ENCODE data around the gene TNFRSF19.
"Not testable (repeated sequence)": the region's sequence is repeated elsewhere in the genome, so short reads cannot be mapped to it uniquely, and the experiment has no call there.

The TNFRSF19 gene, protein sequence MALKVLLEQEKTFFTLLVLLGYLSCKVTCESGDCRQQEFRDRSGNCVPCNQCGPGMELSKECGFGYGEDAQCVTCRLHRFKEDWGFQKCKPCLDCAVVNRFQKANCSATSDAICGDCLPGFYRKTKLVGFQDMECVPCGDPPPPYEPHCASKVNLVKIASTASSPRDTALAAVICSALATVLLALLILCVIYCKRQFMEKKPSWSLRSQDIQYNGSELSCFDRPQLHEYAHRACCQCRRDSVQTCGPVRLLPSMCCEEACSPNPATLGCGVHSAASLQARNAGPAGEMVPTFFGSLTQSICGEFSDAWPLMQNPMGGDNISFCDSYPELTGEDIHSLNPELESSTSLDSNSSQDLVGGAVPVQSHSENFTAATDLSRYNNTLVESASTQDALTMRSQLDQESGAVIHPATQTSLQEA

DNA sequence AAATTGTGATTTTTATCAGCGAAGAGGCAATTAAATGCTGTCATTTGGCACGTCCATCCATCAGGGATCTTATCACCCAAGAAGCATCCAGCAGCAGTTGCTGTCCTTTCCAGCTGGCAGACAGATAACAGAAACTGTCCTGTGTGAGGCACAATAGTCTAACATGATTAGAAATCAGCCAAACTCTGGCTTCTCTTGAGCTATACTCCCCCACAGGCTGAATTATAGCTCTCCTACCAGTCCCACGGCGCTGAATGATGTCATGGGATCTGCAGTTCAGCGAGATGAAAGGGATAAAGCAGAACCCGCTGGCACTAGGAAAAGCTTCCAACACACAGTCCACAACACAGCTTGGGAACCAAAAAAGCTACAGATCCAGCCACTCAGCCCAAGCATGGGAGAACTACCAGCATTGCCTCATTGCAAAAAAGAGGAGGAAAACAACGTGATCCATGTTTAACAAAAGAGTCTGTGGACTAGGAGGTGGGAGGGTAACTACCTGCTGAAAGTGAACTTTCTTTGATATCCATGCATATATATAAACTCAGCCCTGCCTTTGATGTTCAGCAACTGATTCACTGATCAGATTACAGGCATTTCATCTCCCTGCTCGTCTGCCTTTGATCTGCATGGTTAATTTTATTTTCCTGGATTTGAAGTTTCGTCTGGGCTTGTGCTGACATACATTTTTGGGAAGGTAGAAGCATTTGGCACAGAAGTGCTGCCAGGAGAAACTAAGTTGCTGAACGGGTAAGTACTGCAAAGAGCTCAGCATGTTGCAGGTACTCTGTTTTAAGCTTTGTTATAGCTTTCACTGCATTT lies at the start of gene TNFRSF19:
Gene TNFRSF19, plus strand, starts transcription at position 314 of the 822 bp plus-strand sequence. CDS start 19,772 bp downstream, outside the sequence.
- DNase-seq (ENCODE audit: low spot score), result no peak

DNA sequence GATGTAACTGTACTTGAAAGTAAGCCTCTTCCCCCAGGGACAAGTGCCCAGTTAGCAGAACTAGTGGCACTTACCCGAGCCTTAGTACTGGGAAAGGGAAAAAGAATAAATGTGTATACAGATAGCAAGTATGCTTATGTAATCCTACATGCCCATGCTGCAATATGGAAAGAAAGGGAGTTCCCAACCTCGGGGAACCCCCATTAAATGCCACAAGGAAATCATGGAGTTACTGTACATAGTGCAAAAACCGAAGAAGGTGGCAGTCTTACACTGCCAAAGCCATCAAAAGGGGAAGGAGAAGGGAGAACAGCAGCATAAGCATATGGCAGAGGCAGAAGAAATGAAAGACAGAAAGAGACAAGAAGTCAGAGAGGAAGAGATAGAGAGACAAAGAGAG lies 40.3 kb upstream of the TNFRSF19 start:
- not testable (repeated sequence) for DNase-seq (ENCODE audit: low spot score)

DNA sequence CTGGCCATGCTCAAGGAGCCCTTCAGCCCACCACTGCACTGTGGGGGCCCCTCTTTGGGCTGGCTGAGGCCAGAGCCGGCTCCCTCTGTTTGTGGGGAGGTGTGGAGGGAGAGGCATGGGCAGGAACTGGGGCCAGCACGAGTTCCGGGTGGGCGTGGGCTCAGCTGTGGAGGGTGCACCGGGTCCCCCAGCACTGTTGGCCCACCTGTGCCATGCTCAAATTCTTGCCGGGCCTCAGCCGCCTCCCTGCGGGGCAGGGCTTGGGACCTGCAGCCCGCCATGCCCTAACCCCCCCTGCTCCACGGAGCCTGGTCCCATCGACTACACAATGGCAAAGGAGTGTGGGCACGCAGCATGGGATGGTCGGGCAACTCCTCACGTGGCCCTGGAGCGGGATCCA lies 38.8 kb upstream of the TNFRSF19 start:
- no peak for DNase-seq (ENCODE audit: low spot score)

DNA sequence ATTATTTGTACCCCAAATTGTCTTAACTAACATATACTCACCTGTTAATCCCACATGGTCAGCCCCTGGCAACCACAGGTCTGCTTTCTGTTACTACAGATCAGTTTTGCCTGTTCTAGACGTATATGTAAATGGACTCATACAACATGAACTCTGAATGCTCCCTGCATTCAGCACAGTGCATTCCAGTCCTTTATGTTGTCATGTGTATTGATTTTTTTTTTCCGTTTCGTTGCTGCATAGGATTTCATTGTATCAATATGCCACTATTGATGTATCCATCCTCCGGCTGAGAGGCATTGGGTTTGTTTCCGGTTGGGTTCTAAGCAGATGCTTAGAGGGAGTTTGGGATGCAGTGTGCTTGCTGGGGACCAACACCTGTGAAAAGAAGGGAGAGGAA lies 36.1 kb upstream of the TNFRSF19 start:
- DNase-seq (ENCODE audit: low spot score), result no peak

DNA sequence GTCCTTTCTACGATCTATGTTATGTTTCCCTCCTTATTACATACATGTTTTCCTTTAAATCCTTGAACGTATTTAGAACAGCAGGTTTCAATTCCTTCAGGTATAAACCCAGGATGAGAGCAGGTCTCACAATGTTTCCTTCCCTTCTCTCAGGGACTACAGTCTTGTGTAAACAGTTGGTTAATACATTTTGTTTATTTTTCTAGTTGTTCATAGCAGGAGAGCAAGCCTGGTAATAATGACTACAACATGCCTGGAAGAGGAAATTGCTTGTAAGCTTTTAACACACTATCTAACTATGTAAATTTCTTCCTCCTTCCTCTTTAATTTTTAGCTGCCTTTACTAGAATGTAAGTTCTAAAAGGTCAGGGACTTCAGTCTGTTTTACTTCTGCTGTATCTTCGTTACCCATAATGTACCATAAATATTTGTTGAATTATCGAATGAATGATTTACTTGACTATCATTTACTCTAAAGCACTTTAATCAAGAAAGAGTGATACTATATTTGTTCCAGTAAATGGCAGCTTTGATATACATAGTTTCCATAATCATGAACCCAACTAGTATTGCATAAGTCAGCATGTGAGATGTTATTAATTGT lies 28.9 kb upstream of the TNFRSF19 start:
- DNase-seq (ENCODE audit: low spot score), result no peak

DNA sequence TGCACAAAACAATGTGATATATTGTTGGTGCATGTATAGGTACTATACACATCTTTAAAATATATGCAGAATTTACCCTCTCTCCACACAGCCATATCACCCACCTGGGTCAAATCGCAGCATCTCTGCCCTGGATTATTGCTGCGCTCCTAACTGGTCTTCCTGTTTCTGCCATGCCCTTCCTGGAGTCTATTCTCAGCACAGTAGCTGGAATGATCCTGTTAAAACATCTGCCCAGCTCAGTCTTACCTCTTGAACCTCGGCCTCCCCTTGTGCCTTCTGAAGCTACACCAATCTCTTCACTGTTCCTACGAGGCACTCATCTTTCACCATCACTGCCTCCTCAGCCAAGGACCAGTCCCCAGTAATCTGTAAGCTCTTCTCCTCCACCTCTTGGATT lies 25.5 kb upstream of the TNFRSF19 start:
- DNase-seq (ENCODE audit: low spot score), result no peak

DNA sequence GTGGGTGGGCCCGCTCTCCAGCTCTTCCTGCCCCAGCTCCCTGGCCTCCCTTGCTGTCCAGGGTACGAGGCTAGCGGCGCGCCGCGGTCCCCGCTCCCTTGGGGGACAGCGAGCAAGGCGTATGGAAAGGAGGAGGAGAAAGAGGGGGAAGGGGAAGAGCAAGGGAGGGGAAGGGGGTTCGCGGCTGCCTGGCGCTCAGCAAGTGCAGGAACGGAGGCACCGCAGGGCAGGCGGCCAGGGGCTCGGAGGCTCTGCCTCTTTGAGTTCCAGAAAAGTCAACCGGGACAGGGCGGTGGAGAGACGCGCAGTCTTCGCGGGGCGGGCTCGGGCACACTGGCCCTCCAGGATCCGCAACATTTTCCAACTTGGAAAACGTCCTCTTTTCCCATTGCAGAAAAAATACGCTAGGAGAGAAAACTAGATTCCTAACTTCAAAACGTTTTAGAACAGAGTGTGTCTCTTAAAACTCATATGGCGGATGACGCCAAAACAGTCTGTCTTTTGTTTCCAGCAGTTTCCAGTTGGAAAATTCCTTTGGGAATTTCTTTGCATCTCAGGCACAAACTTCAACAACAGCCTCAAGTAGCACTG lies 23.1 kb upstream of the TNFRSF19 start:
- no peak for DNase-seq (ENCODE audit: low spot score)

DNA sequence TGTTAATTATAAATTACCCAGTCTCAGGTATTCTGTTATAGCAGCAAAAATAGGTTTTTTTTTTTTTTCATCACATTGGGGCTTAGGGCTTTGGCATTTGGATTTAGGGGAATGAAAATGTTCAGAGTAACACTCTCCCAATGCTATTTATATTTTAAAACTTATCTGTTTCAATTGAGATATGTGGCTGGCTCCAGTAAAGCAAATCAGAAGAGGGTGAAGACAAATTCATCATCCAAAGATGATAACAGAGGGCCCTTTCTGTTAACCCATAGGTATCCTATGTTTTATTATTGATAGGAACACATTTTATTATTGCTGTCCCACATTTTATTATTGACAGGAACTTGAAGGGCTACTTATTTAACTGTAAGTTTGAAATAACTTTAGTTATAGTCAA lies 20.5 kb upstream of the TNFRSF19 start:
- DNase-seq (ENCODE audit: low spot score), result no peak

DNA sequence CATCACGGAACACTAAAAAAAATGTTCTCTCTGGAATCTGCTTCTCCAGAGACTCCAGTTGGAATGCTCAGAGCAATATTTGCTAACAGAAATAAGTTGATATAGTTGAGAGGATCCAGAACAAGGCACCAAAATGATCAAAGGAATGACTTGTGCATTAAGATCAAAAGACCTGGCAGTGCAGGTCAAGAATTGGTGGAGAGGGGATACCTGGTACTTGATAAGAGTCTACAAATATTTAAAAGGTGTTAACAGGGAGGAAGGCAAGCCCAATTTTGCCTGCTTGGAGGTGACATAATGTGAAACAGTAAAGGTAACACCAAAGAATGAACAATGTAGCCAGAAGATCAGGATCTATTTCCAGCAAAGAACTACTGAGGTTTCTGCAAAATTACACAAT lies 20.0 kb upstream of the TNFRSF19 start:
- no peak for DNase-seq (ENCODE audit: low spot score)

DNA sequence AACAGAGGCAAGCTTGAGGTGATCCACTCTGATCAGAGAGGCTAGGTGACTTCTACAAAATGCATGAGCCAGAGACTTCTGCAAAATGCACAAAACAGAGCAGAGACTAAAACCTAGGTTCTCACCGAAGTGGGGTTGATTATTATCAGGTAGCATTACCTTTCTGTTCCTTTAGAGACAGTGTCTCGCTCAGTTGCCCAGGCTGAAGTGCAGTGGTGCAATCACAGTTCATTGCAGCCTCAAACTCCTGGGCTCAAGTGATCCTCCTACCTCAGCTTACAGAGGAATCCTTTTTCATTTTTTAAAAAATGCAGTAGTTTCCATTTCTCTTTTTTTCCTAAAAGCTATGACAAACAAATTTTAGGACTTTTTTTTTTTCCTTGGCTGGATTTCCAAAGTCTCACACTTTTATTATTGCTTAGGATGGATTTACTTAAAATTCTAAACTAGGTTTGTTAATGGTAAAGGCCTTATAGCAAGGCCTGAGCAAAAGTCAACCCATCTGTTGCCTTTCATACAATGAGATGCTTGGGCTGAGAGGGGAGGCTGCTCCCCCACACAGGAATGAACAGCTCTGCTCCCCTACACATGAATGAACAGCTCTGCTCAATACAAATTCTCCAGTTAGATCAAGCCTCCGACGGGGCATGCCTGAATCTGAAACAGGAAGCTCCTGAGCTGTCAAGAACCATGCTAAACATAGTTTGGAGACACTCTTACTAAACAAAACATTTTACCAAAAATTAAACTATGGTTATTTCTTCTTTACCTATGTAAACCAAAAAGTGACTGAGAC lies 18.8 kb upstream of the TNFRSF19 start:
- DNase-seq (ENCODE audit: low spot score), result no peak

DNA sequence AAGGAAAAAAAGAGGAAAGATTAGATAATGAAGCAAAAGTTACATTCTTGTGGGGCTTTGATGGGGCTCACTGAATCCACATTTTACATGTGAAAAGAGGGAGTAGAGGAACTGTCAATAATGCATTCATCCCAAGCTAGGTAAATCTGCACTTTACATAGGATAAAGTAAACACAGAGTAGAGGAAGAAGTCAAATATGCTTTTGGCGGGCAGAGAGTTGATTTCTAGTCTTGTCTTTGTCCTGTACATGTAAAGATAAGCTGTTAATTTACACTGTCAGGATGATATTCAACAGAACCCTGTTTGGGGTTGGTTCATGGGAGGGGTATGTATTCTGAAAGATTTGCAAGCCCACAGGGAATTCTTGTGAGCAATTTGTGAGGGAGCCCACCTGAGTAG lies 18.0 kb upstream of the TNFRSF19 start:
- DNase-seq (ENCODE audit: low spot score), result no peak

DNA sequence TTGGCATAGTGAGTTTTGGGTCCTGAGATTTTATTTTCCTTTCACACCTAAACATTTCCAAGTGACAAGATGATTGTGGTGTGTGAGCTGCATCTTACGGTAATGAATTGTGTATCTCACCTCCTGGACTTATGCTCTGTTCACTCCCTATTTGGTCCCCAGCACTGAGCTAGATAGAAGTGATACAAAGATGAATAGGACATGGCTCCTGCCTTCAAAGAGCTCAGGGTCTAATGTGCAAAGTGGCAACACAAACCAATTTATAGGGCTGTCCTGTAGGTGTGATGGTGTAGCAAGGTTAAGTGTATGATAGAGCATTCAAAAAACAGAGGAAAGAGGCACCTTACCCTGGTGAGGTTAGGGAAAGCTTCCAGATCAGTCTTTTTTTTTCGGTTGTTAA lies 17.6 kb upstream of the TNFRSF19 start:
- DNase-seq (ENCODE audit: low spot score), result no peak

DNA sequence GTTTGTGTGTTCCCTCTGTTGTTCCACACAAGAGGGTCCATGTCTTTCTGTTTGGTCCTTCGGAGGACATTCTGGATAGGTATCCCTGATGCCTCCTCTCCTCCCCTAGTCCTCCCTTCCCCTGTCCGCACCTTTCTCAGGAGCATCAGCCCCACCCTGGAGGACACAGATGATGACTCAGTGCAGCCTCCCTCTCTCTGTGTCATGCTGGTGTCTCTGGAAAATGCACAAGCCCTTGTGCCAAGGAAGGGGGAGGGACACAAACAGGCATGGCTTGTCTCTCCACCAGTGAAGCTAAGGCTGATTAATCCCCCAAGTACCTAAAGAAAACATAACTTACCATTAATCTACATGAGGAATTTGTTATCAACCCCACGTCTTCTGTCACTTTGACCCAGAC lies 16.2 kb upstream of the TNFRSF19 start:
- no peak for DNase-seq (ENCODE audit: low spot score)

DNA sequence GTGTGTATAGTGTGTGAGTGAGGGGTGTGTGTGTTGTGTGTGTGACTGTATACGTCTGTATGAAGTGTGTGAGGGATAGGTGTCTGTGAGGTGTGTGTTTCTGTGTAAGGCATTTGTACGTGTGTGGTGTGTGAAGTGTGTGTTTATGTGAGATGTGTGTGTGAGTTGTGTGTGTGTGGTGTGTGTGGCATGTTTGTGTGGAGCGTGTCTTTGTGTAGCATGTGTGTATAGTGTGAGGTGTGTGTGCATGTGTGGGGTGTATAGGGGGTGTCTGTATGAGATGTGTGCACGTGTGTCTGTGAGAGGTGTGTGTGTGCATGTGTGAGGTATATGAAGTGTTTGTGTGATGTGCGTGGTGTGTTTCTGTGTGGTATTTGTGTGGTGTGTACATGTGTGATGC lies 13.2 kb upstream of the TNFRSF19 start:
- no peak for DNase-seq (ENCODE audit: low spot score)

DNA sequence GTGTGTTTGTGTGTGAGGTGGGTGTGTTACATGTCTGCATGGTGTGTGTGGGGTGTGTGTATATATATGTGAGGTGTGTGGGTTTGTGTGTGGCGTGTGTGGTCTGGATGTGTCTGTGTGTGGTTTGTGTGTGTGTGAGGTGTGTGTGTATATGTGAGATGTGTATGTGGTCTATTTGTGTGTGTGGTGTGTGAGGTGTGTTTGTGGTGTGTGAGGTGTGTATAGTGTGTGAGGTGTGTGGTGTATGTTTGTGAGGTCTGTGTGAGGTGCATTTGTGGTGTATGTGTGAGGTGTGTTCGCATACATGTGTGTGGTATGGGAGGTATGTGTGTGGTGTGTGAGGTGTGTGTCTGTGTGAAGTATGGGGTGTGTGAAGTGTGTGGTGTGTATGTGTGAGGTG lies 12.5 kb upstream of the TNFRSF19 start:
- no peak for DNase-seq (ENCODE audit: low spot score)

DNA sequence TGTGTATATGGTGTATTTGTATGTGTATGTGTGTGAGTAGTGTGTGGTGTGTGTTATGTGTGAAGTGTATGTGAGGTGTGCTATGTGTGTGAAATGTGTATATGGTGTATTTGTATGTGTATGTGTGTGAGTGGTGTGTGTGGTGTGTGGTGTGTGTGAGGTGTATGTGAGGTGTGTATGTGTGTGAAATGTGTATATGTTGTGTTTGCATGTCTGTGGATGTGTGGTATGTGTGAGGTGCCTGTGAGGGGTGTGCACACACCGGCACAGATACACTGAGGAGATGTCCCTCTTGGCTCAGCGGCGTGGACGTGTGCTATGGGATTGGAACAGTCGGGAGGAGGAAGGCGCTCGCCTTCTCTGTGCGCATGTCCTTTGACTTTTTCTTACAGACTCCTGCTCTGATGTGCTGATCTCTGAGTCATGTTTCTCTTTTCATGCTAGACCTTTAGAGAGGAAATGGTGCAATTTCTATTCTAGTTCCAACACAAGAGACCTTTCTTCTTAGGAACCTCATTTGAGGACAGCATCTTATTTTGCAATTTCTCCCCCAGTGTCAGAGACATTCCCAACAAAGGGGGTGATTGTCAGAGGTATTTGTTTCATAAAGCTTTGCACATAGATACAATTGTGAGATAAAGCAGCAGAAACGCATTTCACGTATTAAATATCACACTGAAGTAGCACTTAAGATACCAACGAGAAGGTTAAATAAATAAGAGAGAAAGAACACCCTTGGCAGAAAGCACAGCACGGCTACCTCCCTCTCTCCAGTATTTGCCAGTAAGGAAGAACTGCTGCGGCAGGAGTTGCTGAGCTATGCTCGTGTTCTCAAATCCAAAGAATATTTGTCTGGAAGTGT lies 11.3 kb upstream of the TNFRSF19 start:
- DNase-seq (ENCODE audit: low spot score), result no peak

DNA sequence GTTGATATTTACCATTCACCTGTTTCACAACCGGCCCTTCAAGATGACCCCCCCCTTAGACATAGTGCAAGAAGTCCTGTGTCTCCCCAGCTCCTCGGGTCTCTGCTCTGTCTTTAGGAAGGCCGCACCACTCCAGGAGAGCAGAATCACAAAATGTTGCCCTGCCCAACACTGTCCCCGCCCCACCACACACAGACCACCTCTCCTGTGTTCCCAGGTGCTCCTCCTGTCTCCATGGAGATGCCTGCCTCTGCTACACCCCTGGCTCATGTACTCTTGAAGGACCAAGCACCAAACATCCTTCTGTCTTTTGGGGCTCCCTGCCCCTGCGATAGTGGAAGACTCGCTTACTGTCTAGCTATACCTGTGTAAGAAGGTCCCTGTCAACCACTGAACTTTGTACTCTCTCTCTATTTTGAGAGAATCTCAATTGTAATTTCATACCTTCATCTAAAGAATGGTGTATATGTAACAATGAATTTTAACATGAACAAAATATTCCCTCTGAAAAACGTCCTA lies 9.6 kb upstream of the TNFRSF19 start:
- no peak for DNase-seq (ENCODE audit: low spot score)

DNA sequence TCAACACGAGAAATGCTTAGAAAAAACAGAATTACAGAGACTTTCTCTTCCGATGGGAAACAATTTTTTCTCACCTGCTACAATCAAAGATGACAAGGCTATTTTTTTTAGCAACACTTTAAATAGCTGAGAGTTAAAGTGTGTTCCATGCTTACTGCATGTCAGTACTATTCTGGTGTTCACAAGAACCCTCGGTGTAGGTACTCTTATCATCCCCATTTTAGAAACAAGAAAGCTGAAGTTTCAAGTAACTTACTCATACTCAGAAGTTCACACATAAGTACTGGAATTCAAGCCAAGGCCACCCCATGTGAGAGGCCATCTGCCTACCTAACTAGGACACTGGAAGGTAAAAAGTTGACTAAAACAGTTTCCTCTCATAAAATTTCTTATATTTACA lies 9.0 kb upstream of the TNFRSF19 start:
- no peak for DNase-seq (ENCODE audit: low spot score)

DNA sequence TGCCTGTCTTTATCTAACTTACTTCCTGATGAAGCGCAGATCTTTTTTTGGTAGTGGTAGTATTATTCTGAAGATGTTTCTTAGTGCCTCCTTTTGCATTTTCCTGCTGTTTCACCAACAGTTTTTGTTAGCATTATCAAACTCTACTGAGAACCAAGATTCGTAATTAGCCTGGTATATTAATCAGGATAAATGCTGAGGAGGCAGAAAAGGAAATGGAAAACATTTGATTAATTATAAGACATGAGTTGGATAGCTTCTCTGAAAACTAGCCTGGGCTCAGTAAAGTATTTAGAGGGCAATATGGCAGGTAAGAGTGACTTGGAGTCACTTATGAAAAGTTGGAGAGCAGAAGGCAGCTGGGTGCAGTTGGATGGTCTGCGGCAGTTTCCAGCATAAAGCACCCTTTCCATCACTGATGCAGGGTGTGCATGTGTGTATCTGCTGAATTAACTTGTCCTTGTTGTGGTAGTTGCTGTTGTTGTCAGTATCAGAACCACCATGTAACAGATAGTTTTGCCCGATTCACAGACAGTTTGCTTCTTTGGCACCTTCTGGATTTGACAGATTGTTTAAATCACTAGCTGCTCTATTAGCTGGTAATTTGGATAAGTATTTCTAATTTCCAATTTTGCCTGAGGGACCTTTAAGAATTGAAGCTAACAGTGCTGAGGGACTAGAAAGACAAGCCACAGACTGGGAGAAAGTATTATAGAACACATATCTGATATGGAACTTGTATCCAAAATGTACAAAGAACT lies 6.9 kb upstream of the TNFRSF19 start:
- no peak for DNase-seq (ENCODE audit: low spot score)

All from globus pallidus (tissue), 1 donor.